CD4-positive, alpha-beta memory T cell (primary cell): ENCODE data around the gene SSR1. TPM values are rescaled to one million over a fixed set of nuclear protein-coding genes. Genes with fewer than 3 reads are reported as not detected.
"Not testable (repeated sequence)": the region's sequence is repeated elsewhere in the genome, so short reads cannot be mapped to it uniquely, and the experiment has no call there.

Experiments
- CTCF ChIA-PET: fragments of 350-600 bp; sonication (Branson Sonifier 250); formaldehyde crosslinking; loops from one replicate; lab custom pipeline; 2021; ENCODE audit warnings: inconsistent platforms; ENCODE audit not compliant: partially characterized antibody; lab: Charles Lee
- POLR2A ChIA-PET: fragments of 350-600 bp; sonication (Branson Sonifier 250); formaldehyde crosslinking; loops from one replicate; lab custom pipeline; 2021; ENCODE audit not compliant: partially characterized antibody; lab: Charles Lee
- DNase-seq, 5 donors: peaks; one replicate each; pipeline versions ENCODE4 v3.0.0 to v3.0.0-alpha.2; 2020 to 2022; ENCODE audit warnings: mixed read lengths in 1 of 5
- H3K27ac ChIP-seq: one replicate; pipeline ENCODE4 v1.7.0; 2013; ENCODE audit warnings: low read depth, low read length
- H3K27me3 ChIP-seq: 2 replicates; pipeline ENCODE4 v1.7.0; 2013; ENCODE audit warnings: mild to moderate bottlenecking, low read length, moderate library complexity; ENCODE audit not compliant: insufficient read depth
- H3K36me3 ChIP-seq: 2 replicates; pipeline ENCODE4 v1.7.0; 2013; ENCODE audit warnings: mild to moderate bottlenecking, low read length, moderate library complexity; ENCODE audit not compliant: insufficient read depth
- H3K4me1 ChIP-seq: 2 replicates; pipeline ENCODE4 v1.7.0; 2013; ENCODE audit warnings: mild to moderate bottlenecking, low read length, moderate library complexity; ENCODE audit not compliant: insufficient read depth
- H3K4me3 ChIP-seq, 2 donors: one replicate each; pipeline ENCODE4 v1.7.0; 2013; ENCODE audit warnings: low read length in 2 of 2, mild to moderate bottlenecking in 1 of 2
- H3K9me3 ChIP-seq, 2 donors: one replicate each; pipeline ENCODE4 v1.7.0; 2013; ENCODE audit warnings: low read length in 2 of 2, control low read depth in 1 of 2; ENCODE audit not compliant: control insufficient read depth in 1 of 2
- H3K27ac Mint-ChIP-seq, 7 donors: one replicate each; pipeline ENCODE4 v1.8.0; 2020 to 2021; ENCODE audit warnings: mixed read lengths in 7 of 7, mild to moderate bottlenecking in 6 of 7, inconsistent platforms in 3 of 7, moderate library complexity in 3 of 7
- H3K27me3 Mint-ChIP-seq, 2 donors: one replicate each; pipeline ENCODE4 v1.8.0; 2020 to 2021; ENCODE audit warnings: mixed read lengths in 2 of 2
- H3K36me3 Mint-ChIP-seq, 2 donors: one replicate each; pipeline ENCODE4 v1.8.0; 2020 to 2021; ENCODE audit warnings: mixed read lengths in 2 of 2, inconsistent platforms in 1 of 2, mild to moderate bottlenecking in 1 of 2
- H3K4me1 Mint-ChIP-seq, 4 donors: one replicate each; pipeline ENCODE4 v1.8.0; 2020 to 2021; ENCODE audit warnings: mixed read lengths in 4 of 4, mild to moderate bottlenecking in 1 of 4
- H3K4me3 Mint-ChIP-seq, 8 donors: one replicate each; pipeline ENCODE4 v1.8.0; 2020 to 2021; ENCODE audit warnings: mixed read lengths in 8 of 8, mild to moderate bottlenecking in 7 of 8, moderate library complexity in 6 of 8, inconsistent platforms in 3 of 8
- H3K9me3 Mint-ChIP-seq, 8 donors: one replicate each; pipeline ENCODE4 v1.8.0; 2020 to 2021; ENCODE audit warnings: mixed read lengths in 8 of 8, mild to moderate bottlenecking in 5 of 8, inconsistent platforms in 3 of 8, moderate library complexity in 1 of 8
- intact Hi-C: fragments of 100-400 bp; cut with micrococcal nuclease; formaldehyde crosslinking; loops from one replicate; pipeline ENCODE4 v1.15.1; 2023
- polyA plus RNA-seq, 2 donors: library from polyadenylated mRNA; unstranded; fragments of 300-500 nt; fragmentation: Illumina TruSeq; gene quantifications; one replicate each; pipeline ENCODE4 v1.2.3, GENCODE V29; 2021
- total RNA-seq, 2 experiments: library from RNA; stranded (reverse); gene quantifications; one replicate each; pipeline ENCODE4 v1.2.3, GENCODE V29; 2021

Gene SSR1
- 100 to 1,000 TPM; 150 to 158 TPM for total RNA-seq
- 100 to 1,000 TPM; 177 to 232 TPM for polyA plus RNA-seq

GRCh38 chr6:7312616-7313504 lies at the start of gene SSR1:
SSR1 (minus strand) TSS chr6:7313199; CDS start chr6:7313120, 79 bp downstream.
- Mint-ChIP-seq H3K4me1 (peaks cover 33 to 62% (median 47%) of the 10 kb centered on the region in 4 donors), H3K9me3 (no peaks in the 10 kb centered on the region), H3K27ac (peak within 1 kb of the TSS; percentile 83 to 98 (median 95)), H3K27me3 (no peaks in the 10 kb centered on the region), H3K4me3 (peak within 1 kb of the TSS; percentile 91 to 100 (median 96)), H3K36me3 (peaks cover 17 to 30% of the 10 kb centered on the region in 2 donors)
- Histone ChIP-seq H3K36me3 (peaks cover 11% of the 10 kb centered on the region), H3K27me3 (no peaks in the 10 kb centered on the region), H3K9me3 (no peaks in the 10 kb centered on the region), H3K27ac (peak within 1 kb of the TSS; percentile 77), H3K4me1 (peaks cover 53% of the 10 kb centered on the region), H3K4me3 (peak within 1 kb of the TSS; percentile 95 to 97)
- ChIA-PET POLR2A (interaction anchor here (0.7 to 3.6 kb wide), 5 partner anchors 76 to 790 kb away, joined by 3 to 37 read pairs (median 5); partner anchors contain the start of genes CAGE1, EEF1E1, RIOK1 and SNRNP48), CTCF (interaction anchor here (0.6 kb wide), 1 partner anchor 38 kb away, joined by 3 read pairs; no protein-coding TSS in a partner anchor)
- intact Hi-C loops = loop anchor here (1.0 to 10.0 kb wide), 4 partner anchors 76 to 1122 kb away; partner anchors contain the start of genes BLOC1S5, CAGE1, RIOK1 and SLC35B3
- DNase-seq = peak; percentile 89 to 93 (median 91)

- DNase-seq, H3K27ac Mint-ChIP-seq, H3K27me3 ChIP-seq, H3K27ac ChIP-seq, H3K4me3 ChIP-seq, H3K36me3 ChIP-seq, CTCF ChIA-PET, H3K4me1 ChIP-seq, POLR2A ChIA-PET, H3K9me3 Mint-ChIP-seq, H3K4me1 Mint-ChIP-seq, H3K4me3 Mint-ChIP-seq, H3K36me3 Mint-ChIP-seq, intact Hi-C loops, H3K9me3 ChIP-seq: not testable (repeated sequence)
- peaks cover 10 to 21% of the 10 kb centered on the region in 2 donors for H3K27me3 Mint-ChIP-seq
Measured at GRCh38 chr6:7351916-7352315, 38.9 kb upstream of the SSR1 start.

GRCh38 chr6:7350591-7350990 lies 37.6 kb upstream of the SSR1 start:
- H3K4me1 Mint-ChIP-seq, H3K4me3 ChIP-seq, H3K27ac Mint-ChIP-seq, DNase-seq, H3K9me3 ChIP-seq, H3K4me1 ChIP-seq, H3K4me3 Mint-ChIP-seq, H3K27ac ChIP-seq, POLR2A ChIA-PET, H3K9me3 Mint-ChIP-seq, H3K36me3 ChIP-seq, H3K36me3 Mint-ChIP-seq, H3K27me3 ChIP-seq, intact Hi-C loops: not testable (repeated sequence)
- CTCF ChIA-PET = interaction anchor here (0.7 kb wide), 1 partner anchor 38 kb away, joined by 3 read pairs; no protein-coding TSS in a partner anchor
- peaks cover 10 to 21% of the 10 kb centered on the region in 2 donors for H3K27me3 Mint-ChIP-seq

- H3K36me3 Mint-ChIP-seq, H3K27ac ChIP-seq, H3K36me3 ChIP-seq, H3K9me3 ChIP-seq, intact Hi-C loops, CTCF ChIA-PET, H3K9me3 Mint-ChIP-seq, DNase-seq, H3K4me3 ChIP-seq, POLR2A ChIA-PET, H3K27ac Mint-ChIP-seq, H3K4me1 ChIP-seq, H3K27me3 ChIP-seq, H3K4me3 Mint-ChIP-seq, H3K4me1 Mint-ChIP-seq: not testable (repeated sequence)
- peaks cover 21 to 23% of the 10 kb centered on the region in 2 donors for H3K27me3 Mint-ChIP-seq
Measured at GRCh38 chr6:7347551-7347997, 34.6 kb upstream of the SSR1 start.

GRCh38 chr6:7344773-7345450 lies 31.9 kb upstream of the SSR1 start:
- H3K27ac Mint-ChIP-seq, DNase-seq, H3K36me3 ChIP-seq, H3K4me3 Mint-ChIP-seq, H3K9me3 ChIP-seq, H3K4me1 ChIP-seq, H3K9me3 Mint-ChIP-seq, H3K4me3 ChIP-seq, H3K4me1 Mint-ChIP-seq, H3K27ac ChIP-seq, H3K36me3 Mint-ChIP-seq, H3K27me3 ChIP-seq, POLR2A ChIA-PET, intact Hi-C loops: not testable (repeated sequence)
- CTCF ChIA-PET = interaction anchor here (1.7 kb wide), 1 partner anchor 9 kb away, joined by 4 read pairs; no protein-coding TSS in a partner anchor
- H3K27me3 Mint-ChIP-seq = peaks cover 18 to 31% of the 10 kb centered on the region in 2 donors

GRCh38 chr6:7343546-7344475 lies 30.8 kb upstream of the SSR1 start:
- ChIA-PET CTCF (interaction anchor here (1.7 kb wide), 1 partner anchor 8 kb away, joined by 4 read pairs; no protein-coding TSS in a partner anchor), POLR2A (no interaction called here)
- Mint-ChIP-seq H3K27me3 (peaks cover 13 to 34% of the 10 kb centered on the region in 2 donors), H3K4me1 (no peaks in the 10 kb centered on the region), H3K4me3 (peak overlapping the region in 1 of 8 donors; percentile 11), H3K9me3 (no peaks in the 10 kb centered on the region), H3K36me3 (peaks cover 0 to 6% of the 10 kb centered on the region in 2 donors), H3K27ac (no peak overlapping the region)
- no peaks in the 10 kb centered on the region for H3K27me3 ChIP-seq
- no peaks in the 10 kb centered on the region for H3K36me3 ChIP-seq
- no peak overlapping the region for H3K4me3 ChIP-seq
- H3K27ac ChIP-seq = no peak overlapping the region
- no peaks in the 10 kb centered on the region for H3K9me3 ChIP-seq
- no peaks in the 10 kb centered on the region for H3K4me1 ChIP-seq
- intact Hi-C loops = no loop called here
- no peak for DNase-seq
